Upper lobe of right lung (tissue), 1 donor: ENCODE data around the gene PIGQ. TPM values are rescaled to one million over a fixed set of nuclear protein-coding genes. Genes with fewer than 3 reads are reported as not detected.

ENCODE experiments used
- ATAC-seq: fragments of 200-7000 bp; cut with Tn5 transposase; one replicate; pipeline ENCODE4 v1.9.1; 2020; ENCODE audit warnings: mild to moderate bottlenecking, moderate library complexity
- DNase-seq: peaks from one replicate; pipeline ENCODE4 v3.0.0-alpha.2; 2020
- H3K27ac ChIP-seq: fragments of 200-600 bp; one replicate; pipeline ENCODE4 v1.8.0; 2022
- H3K27me3 ChIP-seq: fragments of 200-600 bp; one replicate; pipeline ENCODE4 v1.8.0; 2022; ENCODE audit warnings: mild to moderate bottlenecking
- H3K36me3 ChIP-seq: fragments of 200-600 bp; one replicate; pipeline ENCODE4 v1.8.0; 2022
- H3K4me1 ChIP-seq: fragments of 200-600 bp; one replicate; pipeline ENCODE4 v1.8.0; 2022
- H3K4me3 ChIP-seq: fragments of 200-600 bp; one replicate; pipeline ENCODE4 v1.8.0; 2022; ENCODE audit warnings: mild to moderate bottlenecking
- H3K9me3 ChIP-seq: fragments of 200-600 bp; one replicate; pipeline ENCODE4 v1.8.0; 2022
- intact Hi-C: fragments of 100-400 bp; cut with DNase I; formaldehyde crosslinking; loops from one replicate; pipeline ENCODE4 v1.11.0; 2022
- total RNA-seq: library from RNA; stranded (reverse); fragmentation: NEBNext Ultra II Directional; extraction: Animal tissue kit (Norgen Biotek cat#: 25700); gene quantifications from one replicate; pipeline ENCODE4 v1.2.1, GENCODE V29; 2021
- TF ChIP-seq, protein P1 (sequence below): fragments of 200-600 bp; IDR thresholded peaks from one replicate; pipeline ENCODE4 v1.8.0; 2022; ENCODE audit warnings: antibody characterized with exemption
- donor health status: DM: no; HTN: yes; CAD: no; lungs with severe emphysema.

PIGQ gene
- total RNA-seq, 1 donor from 2014 or later: 59.4 TPM

DNA sequence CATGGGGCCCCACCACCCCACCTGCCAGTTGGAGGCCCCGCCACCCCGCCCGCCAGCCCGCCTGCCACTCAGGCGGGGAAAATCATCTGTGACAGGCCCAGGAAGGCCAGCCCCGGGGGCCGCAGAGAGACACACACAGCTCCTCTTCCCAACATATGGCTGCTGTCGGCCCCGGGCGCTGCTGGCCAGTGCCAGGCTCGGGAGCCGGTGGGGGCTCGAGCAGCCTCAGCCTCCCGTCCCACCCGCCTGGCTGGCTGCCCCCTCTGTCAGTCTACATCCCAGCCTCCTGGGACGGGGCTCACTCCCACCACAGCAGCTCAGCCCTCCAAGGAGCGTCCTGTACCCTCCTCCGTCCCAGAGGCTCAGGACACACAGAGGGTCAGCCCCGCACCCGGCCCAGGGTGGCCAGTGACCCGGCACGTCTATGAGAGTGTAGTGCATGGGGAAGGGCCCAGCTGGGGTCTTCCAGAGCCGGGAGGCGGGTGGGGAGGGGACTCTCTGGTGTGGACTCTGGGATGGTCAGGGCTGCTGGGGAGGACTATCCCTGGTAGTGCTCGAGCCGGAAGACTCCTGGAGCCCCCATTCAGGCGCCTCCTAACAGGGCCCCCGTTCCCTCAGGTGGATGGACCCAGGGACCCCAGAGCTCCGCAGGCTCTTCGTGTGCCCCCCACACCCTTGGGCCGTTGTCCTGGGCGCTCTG is 13.1 kb upstream of the PIGQ start:
- intact Hi-C loops: no loop called here
- Histone ChIP-seq H3K36me3 (peaks cover 13% of the 10 kb centered on the region), H3K4me3 (no peak overlapping the region), H3K4me1 (no peaks in the 10 kb centered on the region), H3K27ac (no peak overlapping the region), H3K27me3 (peaks cover 25% of the 10 kb centered on the region), H3K9me3 (no peaks in the 10 kb centered on the region)
- TF ChIP-seq, protein P1, sequence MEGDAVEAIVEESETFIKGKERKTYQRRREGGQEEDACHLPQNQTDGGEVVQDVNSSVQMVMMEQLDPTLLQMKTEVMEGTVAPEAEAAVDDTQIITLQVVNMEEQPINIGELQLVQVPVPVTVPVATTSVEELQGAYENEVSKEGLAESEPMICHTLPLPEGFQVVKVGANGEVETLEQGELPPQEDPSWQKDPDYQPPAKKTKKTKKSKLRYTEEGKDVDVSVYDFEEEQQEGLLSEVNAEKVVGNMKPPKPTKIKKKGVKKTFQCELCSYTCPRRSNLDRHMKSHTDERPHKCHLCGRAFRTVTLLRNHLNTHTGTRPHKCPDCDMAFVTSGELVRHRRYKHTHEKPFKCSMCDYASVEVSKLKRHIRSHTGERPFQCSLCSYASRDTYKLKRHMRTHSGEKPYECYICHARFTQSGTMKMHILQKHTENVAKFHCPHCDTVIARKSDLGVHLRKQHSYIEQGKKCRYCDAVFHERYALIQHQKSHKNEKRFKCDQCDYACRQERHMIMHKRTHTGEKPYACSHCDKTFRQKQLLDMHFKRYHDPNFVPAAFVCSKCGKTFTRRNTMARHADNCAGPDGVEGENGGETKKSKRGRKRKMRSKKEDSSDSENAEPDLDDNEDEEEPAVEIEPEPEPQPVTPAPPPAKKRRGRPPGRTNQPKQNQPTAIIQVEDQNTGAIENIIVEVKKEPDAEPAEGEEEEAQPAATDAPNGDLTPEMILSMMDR: no peak
- DNase-seq (no peak), ATAC-seq (no peak)

DNA sequence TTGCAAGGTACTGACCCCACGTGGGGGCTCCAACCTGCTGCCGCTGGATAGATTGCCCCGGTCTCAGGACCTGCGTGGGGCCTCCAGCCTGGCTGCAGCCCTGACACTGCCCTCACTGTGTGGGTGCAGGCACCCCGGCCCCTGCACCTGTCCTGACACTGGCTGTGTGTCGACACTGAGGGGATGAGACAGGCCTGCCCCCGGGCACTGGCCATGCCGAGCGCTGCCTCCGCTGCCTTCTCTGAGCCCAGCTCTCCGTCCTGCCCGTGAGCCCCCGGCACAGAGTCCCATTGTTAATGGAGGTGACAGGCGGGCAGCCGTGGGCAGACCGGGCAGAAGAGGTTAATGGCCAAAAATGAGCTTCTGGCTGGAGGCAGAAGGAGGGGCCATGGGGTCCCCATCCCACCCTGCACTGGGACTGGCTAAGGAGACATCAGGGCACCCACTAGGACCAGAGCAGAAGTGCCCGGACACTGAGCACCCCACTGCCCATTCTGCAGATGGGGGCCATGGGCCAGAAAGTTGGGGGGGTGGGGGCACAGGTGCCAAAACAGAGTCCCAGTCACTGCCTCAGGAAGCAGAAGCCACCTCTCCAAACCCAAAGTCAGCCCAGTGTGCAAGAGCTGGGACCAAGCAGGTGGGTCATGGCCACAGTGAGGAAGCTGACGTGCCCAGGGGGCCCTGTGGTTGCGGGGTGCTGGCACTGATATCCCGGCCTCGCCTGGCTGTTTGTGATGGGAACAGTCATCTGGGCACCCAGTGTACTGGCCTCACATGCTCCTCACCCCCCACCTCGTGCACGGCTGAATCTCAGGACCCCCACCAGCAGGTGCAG is 12.1 kb upstream of the PIGQ start:
- peaks cover 2% of the 10 kb centered on the region for H3K36me3 ChIP-seq
- no peaks in the 10 kb centered on the region for H3K9me3 ChIP-seq
- no peak for DNase-seq
- no peak overlapping the region for H3K27ac ChIP-seq
- TF ChIP-seq, protein P1: no peak
- H3K4me3 ChIP-seq: no peak overlapping the region
- ATAC-seq: no peak
- H3K27me3 ChIP-seq: peaks cover 29% of the 10 kb centered on the region
- H3K4me1 ChIP-seq: no peaks in the 10 kb centered on the region
- intact Hi-C loops: no loop called here

DNA sequence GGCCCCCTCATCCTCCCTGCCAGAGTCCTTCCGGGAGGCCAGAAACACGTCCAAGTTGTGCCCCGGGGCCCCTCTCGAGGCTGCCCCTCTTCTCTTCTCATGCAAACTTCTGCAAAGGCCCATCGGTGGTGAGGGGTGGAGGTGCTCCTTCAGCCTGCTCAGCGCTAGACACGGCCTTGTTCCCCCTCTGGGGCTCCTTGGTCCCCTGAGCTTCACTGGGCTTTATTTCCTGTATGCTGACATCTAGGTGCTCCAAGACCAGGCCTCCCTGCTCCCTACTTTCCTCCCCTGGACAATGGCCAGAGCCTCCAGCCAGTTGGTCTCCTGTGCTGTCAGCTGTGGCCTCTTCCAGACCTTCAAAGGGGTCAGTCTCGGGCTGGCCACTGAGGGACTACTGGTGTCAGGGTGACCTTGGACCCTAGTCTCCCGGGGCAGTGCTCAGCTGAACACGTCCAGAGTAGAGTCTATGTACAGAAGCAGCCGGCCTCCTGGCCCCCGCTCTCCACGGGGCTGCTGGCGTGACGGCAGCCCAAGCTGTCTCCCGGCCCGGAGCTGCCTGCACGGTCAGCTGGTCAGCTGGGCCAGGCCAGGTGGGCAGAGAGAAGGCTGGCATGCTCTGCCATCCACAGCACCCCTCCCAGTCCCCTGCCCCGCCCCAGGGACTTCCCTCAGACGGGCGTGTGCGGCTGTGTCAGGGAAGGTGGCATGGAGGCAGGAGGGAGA is 11.3 kb upstream of the PIGQ start:
- no peak for DNase-seq
- H3K36me3 ChIP-seq: no peaks in the 10 kb centered on the region
- H3K4me1 ChIP-seq: no peaks in the 10 kb centered on the region
- no peak overlapping the region for H3K27ac ChIP-seq
- no peaks in the 10 kb centered on the region for H3K9me3 ChIP-seq
- no peak for ATAC-seq
- H3K4me3 ChIP-seq: no peak overlapping the region
- TF ChIP-seq, protein P1: no peak
- intact Hi-C loops: no loop called here
- H3K27me3 ChIP-seq: peaks cover 29% of the 10 kb centered on the region

DNA sequence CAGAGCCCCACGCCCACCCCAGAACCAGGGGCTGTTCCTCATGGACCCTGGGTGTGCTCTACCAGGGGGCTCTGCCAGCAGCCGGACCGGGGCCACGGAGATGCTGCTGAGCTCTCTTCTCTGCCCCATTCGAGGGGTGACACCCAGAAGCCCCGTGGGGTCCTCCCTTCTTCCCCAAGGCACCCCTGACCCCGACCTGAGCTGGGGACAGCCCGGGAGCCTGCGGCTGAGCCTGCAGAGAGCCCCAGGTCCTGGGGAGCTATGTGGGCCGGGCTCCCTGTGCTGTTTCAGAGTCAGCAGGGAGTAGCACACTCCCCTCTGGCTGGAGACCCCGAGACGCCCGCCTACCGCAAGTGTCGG is 10.8 kb upstream of the PIGQ start:
- peaks cover 29% of the 10 kb centered on the region for H3K27me3 ChIP-seq
- H3K36me3 ChIP-seq: no peaks in the 10 kb centered on the region
- H3K27ac ChIP-seq: no peak overlapping the region
- TF ChIP-seq, protein P1: no peak
- H3K9me3 ChIP-seq: no peaks in the 10 kb centered on the region
- no peak overlapping the region for H3K4me3 ChIP-seq
- ATAC-seq (no peak), DNase-seq (no peak)
- H3K4me1 ChIP-seq: no peaks in the 10 kb centered on the region
- intact Hi-C loops: no loop called here

DNA sequence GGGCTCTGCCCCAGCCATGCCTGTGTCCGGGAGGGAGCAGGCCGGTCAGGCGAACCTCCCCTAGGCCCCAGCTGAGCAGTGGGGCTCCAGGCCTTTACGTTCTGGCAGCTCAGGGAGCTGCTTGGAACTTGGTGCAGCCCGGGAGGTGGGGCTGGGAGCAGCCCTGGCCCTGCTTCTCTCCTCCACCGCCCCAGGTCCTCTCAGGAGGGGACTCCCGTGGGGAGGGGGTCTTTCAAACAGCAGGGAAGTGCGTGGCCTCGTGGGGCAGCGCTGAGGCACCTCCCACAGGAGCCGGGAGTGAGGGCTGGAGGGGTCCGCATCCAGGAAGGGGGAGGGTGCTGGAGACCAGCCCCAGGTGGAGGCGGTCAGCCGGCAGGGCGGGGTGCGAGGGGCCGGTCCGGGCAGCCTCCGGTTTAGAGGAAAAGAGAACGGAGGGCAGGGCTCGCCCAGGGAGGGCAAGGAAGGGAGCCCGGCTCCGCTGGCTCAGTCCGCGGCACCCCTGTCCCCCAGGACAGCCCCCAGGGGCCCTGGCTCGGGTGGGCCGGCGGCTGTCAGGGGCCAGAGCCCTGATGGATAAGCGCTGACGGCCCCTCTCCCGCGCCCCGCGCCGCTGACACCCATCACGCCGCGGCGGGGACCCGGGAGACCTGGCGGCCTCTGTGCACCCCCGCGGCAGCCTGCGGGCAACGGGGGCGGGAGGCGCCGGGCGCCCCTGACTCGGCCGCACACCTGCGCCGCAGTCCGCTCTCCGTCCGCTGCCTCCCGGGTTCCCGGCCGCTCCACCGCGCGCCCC is 10.2 kb upstream of the PIGQ start:
- no peak overlapping the region for H3K27ac ChIP-seq
- H3K27me3 ChIP-seq: peaks cover 29% of the 10 kb centered on the region

More for the DNA sequence above, 10.2 kb upstream of the PIGQ start:
- no peak for DNase-seq
- ATAC-seq: no peak
- no peaks in the 10 kb centered on the region for H3K36me3 ChIP-seq
- H3K4me3 ChIP-seq: no peak overlapping the region
- H3K4me1 ChIP-seq: no peaks in the 10 kb centered on the region
- intact Hi-C loops: no loop called here
- TF ChIP-seq, protein P1: no peak
- H3K9me3 ChIP-seq: no peaks in the 10 kb centered on the region
